NCI-H1694 treated with DMSO at 0.1 percent for 48 hours (cell line): ENCODE measurements around the gene GZMB.
A peak's percentile ranks its signal among the peaks of the same experiment; 100 is the strongest.
"Not testable (repeated sequence)": the region's sequence is repeated elsewhere in the genome, so short reads cannot be mapped to it uniquely, and the experiment has no call there.

Source experiments
- DNase-seq: peaks from one replicate; lab custom pipeline; 2025; lab: John Stamatoyannopoulos, UW

The GZMB gene, protein sequence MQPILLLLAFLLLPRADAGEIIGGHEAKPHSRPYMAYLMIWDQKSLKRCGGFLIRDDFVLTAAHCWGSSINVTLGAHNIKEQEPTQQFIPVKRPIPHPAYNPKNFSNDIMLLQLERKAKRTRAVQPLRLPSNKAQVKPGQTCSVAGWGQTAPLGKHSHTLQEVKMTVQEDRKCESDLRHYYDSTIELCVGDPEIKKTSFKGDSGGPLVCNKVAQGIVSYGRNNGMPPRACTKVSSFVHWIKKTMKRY

GRCh38 chr14:24634158-24634557 lies at the start of gene GZMB:
Gene GZMB (minus strand): TSS chr14:24634190. CDS start chr14:24634160, 30 bp downstream.
- no peak for DNase-seq

- no peak for DNase-seq
These were observed 47.1 kb upstream of the GZMB start for GRCh38 chr14:24681056-24681455.

- no peak for DNase-seq
These were observed 46.5 kb upstream of the GZMB start for GRCh38 chr14:24680516-24680915.

DNA sequence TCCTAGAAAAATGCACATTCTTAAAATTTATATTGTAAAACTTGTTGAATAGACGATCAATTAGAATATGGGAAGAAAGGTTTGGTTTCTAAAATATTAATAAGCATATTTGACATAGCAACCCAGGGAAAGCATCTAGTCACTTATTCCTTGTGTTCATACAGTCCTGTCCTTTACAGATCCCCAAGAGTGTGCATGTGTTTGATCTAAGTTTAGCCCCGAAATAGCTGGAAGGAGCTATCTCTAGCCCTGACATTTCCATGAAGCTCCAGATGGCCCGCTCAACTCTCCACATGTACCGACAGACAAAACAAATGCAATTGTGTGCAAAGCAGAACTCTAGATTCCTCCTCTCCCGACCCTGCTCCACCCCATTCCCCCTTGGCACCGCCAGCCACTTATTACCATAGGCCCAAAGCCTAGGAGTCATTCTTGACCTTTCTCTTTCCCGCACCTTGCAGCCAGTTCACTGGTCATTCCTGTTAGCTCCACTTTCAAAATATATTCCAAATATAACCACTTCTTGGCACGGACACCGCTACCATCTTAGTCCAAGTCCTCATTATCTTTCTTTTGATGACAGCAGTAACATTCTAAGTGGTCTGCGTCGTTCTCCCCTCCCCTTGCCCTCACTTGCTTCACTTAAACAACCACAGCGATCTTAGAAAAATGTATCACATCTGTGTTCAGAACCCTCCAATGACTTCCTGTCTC lies 45.4 kb upstream of the GZMB start:
- DNase-seq: no peak

GRCh38 chr14:24678801-24679247 lies 44.8 kb upstream of the GZMB start:
- DNase-seq: peak; percentile 85

DNA sequence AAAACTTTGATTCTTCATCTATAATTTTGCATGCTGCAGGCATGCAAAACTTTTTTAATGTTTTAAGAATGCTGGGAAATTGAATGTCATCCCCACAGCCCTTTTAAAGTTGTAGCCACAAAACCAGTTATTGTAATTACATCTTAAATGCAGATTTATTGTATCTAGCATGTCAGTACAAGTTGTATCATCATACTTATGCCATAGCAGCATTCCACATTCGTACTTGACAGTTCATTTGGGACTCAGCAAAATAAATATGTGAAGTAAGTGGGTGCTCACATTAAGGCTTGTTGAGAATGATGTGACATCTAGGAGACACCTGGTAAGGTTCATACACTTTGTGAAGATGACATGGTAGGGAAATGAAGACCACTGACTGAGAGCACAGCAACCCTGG lies 44.0 kb upstream of the GZMB start:
- DNase-seq: no peak

DNA sequence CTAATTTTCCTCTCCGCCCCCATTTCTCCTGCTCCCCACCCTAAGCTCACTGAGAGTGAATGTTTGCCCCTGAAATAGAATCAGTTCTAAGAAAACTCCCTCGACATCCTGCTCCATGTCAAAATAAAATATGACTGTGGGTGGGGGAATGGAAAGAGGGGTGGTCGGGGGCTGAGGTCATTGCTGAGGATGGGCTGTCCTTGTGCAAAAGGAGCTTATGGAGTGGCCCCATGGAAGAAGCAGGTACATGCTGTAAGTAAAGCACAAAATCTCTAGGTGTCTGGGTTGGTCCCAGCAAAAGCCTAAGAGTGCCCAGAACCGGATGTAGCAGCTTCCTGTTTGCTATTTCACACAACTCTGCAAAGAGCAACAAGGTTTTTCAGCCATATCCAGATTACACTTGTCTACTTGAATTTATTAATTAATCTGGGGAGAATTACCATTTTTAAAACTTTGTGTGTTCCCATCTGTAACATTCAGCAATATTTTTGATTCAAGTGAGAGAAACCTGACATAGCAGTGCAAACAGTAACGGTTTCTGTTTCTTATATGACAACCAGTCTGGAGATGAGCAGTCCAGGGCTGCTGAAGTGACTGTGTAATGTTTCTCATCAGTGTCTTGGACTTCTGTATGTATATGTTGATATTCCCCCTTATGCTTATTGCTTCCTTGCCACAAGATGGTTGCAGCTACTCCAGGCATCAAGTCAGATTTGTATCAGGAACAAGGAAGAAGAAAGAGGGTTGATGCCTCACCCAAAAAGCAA lies 40.4 kb upstream of the GZMB start:
- DNase-seq: no peak

GRCh38 chr14:24673534-24674203 lies 39.7 kb upstream of the GZMB start:
- no peak for DNase-seq

- no peak for DNase-seq
These were observed 39.1 kb upstream of the GZMB start for GRCh38 chr14:24673059-24673458.

GRCh38 chr14:24670594-24670993 lies 36.6 kb upstream of the GZMB start:
- DNase-seq: no peak

GRCh38 chr14:24669651-24670050 lies 35.7 kb upstream of the GZMB start:
- DNase-seq: no peak

DNA sequence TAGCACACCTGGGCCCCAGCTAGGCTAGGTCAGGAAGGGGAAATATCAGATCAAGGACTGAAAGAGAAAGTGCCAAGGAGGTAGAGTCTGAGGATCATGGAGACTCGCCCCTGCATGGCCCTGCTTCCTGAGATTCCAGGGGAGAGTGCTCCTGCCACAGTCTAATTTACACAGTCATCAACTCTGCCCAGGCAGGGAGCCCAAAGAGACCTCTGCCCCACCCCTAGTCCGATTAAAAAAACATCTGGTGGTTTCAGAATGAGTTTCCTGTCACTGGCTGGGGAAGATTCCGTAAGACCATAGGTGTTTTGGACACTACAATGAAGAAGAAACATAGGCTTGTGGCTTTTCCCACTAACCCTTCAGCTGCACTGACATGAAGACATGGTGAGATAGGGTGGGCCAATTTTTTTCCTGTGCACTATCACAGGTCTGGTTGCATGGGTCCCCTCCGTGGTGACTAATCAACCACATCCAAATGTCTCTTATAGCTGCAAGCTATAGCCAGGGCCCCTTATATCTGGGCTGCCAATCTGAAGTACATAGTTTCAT lies 31.5 kb upstream of the GZMB start:
- no peak for DNase-seq

GRCh38 chr14:24664366-24664765 lies 30.4 kb upstream of the GZMB start:
- no peak for DNase-seq

- no peak for DNase-seq
These were observed 28.8 kb upstream of the GZMB start for GRCh38 chr14:24662753-24663152.

GRCh38 chr14:24659916-24660570 lies 26.1 kb upstream of the GZMB start:
- no peak for DNase-seq

DNA sequence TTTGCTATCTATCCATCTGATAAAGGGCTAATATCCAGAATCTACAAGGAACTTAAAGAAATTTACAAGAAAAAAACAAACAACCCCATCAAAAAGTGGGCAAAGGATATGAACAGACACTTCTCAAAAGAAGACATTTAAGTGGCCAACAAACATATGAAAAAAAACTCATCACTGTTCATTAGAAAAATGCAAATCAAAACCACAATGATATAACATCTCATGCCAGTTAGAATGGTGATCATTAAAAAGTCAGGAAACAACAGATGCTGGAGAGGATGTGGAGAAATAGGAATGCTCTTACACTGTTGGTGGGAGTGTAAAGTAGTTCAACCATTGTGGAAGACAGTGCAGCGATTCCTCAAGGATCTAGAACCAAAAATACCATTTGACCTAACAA lies 14.4 kb upstream of the GZMB start:
- DNase-seq: not testable (repeated sequence)

DNA sequence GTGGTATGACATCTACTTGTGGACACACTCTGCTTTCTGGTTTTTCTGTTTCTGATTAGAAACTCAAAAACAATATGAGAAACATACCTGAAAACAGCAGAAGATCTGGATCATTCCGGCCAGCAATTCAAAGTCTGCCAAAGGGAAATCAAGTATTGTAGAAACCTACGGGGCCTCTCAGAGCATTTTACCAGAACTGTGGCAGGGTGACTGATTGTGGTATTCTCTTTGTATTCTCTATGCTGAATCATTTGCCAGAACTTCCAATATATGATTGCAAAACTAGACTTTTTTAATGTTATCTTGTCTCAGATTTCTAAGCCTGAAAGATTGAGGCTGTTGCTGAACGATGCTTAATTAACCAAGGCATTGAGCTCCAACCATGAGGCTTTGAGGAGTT lies 5.9 kb upstream of the GZMB start:
- no peak for DNase-seq

GRCh38 chr14:24639270-24639669 lies 5.3 kb upstream of the GZMB start:
- DNase-seq: no peak

DNA sequence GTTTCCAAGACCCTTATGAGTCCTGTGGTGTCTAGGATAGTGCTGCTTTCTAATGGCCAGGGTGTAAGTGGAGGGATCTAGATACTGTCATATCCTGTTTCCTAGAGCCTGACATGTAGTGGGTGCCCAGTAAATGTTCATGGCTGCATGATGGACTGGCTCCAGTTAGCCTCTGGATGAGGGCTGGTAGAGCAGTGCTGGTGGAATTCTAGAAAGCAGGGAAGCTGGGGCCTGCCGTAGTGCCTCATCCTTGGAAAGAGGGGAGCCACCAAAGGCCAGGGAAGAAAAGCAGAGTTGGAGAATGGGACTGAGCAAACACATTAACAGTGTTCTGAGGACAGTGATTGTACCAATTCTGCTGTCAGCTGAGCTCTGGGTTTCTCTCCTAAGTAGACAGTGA lies 637 bp downstream of the GZMB start:
- DNase-seq: no peak

DNA sequence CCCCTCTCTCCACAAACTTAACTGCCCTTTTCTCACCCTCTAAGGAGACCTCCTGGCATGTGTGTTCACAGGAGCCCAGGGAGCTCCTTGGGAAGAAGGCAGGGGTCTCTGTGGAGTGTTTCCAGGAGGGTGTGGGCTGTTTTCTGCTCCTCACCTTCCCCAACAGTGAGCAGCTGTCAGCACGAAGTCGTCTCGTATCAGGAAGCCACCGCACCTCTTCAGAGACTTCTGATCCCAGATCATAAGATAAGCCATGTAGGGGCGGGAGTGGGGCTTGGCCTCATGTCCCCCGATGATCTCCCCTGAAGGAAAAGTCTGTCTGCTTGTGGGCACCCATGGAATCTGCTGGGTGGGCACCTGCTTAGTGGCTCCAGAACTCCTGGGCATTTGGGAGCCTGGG lies 1.2 kb downstream of the GZMB start:
- DNase-seq: no peak

DNA sequence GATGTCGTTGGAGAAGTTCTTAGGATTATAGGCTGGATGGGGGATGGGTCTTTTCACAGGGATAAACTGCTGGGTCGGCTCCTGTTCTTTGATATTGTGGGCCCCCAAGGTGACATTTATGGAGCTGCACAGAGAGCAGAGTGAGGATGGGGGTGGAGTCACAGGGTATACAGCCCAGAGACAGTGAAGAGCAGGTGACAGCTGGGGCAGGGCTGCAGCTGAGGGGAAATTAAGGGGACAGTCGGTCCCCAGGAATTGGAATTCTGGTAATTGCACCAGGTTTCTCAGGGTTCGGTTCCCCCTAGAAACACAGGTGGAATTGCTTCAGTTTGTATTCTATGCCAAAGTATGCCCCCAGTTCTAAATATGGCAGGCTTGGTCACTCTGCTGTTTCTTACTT lies 1.7 kb downstream of the GZMB start:
- no peak for DNase-seq
